Trophoblast cell (in vitro differentiated cells and primary cell): ENCODE measurements around the gene HDAC9.

Experiments used
- DNase-seq, 2 donors: peaks; one replicate each; pipeline ENCODE4 v3.0.0-alpha.2; 2016
- H2AFZ ChIP-seq: 2 replicates; pipeline ENCODE4 v1.6.1; 2013; ENCODE audit warnings: low read length, moderate library complexity, mild to moderate bottlenecking; ENCODE audit not compliant: insufficient read depth, poor library complexity
- H2AK5ac ChIP-seq: 2 replicates; pipeline ENCODE4 v1.6.1; 2013; ENCODE audit warnings: mild to moderate bottlenecking, low read length
- H2BK120ac ChIP-seq: 2 replicates; pipeline ENCODE4 v1.6.1; 2013; ENCODE audit warnings: low read length, mild to moderate bottlenecking, moderate library complexity; ENCODE audit not compliant: insufficient read depth, poor library complexity
- H2BK12ac ChIP-seq: 2 replicates; pipeline ENCODE4 v1.6.1; 2013; ENCODE audit warnings: mild to moderate bottlenecking, low read length, moderate library complexity
- H2BK5ac ChIP-seq: 2 replicates; pipeline ENCODE4 v1.6.1; 2013; ENCODE audit warnings: low read length, low read depth, moderate library complexity, mild to moderate bottlenecking; ENCODE audit not compliant: poor library complexity
- H3K14ac ChIP-seq: 2 replicates; pipeline ENCODE4 v1.6.1; 2013; ENCODE audit warnings: mild to moderate bottlenecking, low read length
- H3K18ac ChIP-seq: 2 replicates; pipeline ENCODE4 v1.6.1; 2013; ENCODE audit warnings: mild to moderate bottlenecking, low read length
- H3K23ac ChIP-seq: 2 replicates; pipeline ENCODE4 v1.6.1; 2013; ENCODE audit warnings: low read length
- H3K27ac ChIP-seq: 2 replicates; pipeline ENCODE4 v1.5.1; 2013; ENCODE audit warnings: low read depth, mild to moderate bottlenecking, inconsistent platforms, low read length, moderate library complexity
- H3K27me3 ChIP-seq: 2 replicates; pipeline ENCODE4 v1.6.1; 2013; ENCODE audit warnings: inconsistent platforms, mild to moderate bottlenecking, low read length, moderate library complexity; ENCODE audit not compliant: insufficient read depth
- H3K36me3 ChIP-seq, 2 experiments: 1 replicate in 1 of 2; 2 replicates in 1 of 2; pipeline ENCODE4 v1.6.1; 2013; ENCODE audit warnings: low read length in 2 of 2, mild to moderate bottlenecking in 2 of 2, moderate library complexity in 1 of 2; ENCODE audit not compliant: insufficient read depth in 2 of 2, control insufficient read depth in 1 of 2
- H3K4ac ChIP-seq: 2 replicates; pipeline ENCODE4 v1.6.1; 2013; ENCODE audit warnings: low read depth, mild to moderate bottlenecking, low read length, moderate library complexity
- H3K4me1 ChIP-seq, 2 experiments: 1 replicate in 1 of 2; 2 replicates in 1 of 2; pipeline ENCODE4 v1.6.1; 2013; ENCODE audit warnings: low read length in 2 of 2, mild to moderate bottlenecking in 2 of 2, moderate library complexity in 1 of 2; ENCODE audit not compliant: insufficient read depth in 2 of 2, control insufficient read depth in 1 of 2
- H3K4me2 ChIP-seq: 2 replicates; pipeline ENCODE4 v1.6.1; 2013; ENCODE audit warnings: inconsistent platforms, mild to moderate bottlenecking, low read length, moderate library complexity
- H3K4me3 ChIP-seq: 2 replicates; pipeline ENCODE4 v1.5.1; 2013; ENCODE audit warnings: mild to moderate bottlenecking, low read depth, low read length, inconsistent platforms
- H3K79me1 ChIP-seq: one replicate; pipeline ENCODE4 v1.6.1; 2013; ENCODE audit warnings: low read length
- H3K79me2 ChIP-seq: 2 replicates; pipeline ENCODE4 v1.6.1; 2013; ENCODE audit warnings: low read length, mild to moderate bottlenecking; ENCODE audit not compliant: control insufficient read depth, insufficient read depth, poor library complexity
- H3K9ac ChIP-seq: 2 replicates; pipeline ENCODE4 v1.6.1; 2013; ENCODE audit warnings: mild to moderate bottlenecking, low read length
- H3K9me3 ChIP-seq: 2 replicates; pipeline ENCODE4 v1.6.1; 2013; ENCODE audit warnings: low read depth, mild to moderate bottlenecking, control low read depth, inconsistent platforms, low read length; ENCODE audit not compliant: insufficient read depth
- H4K12ac ChIP-seq: 2 replicates; pipeline ENCODE4 v1.6.1; 2013; ENCODE audit warnings: low read depth, mild to moderate bottlenecking, low read length, moderate library complexity
- H4K8ac ChIP-seq: 2 replicates; pipeline ENCODE4 v1.6.1; 2013; ENCODE audit warnings: low read depth, mild to moderate bottlenecking, low read length, moderate library complexity
- H4K91ac ChIP-seq: one replicate; pipeline ENCODE4 v1.6.1; 2013; ENCODE audit warnings: low read depth, mild to moderate bottlenecking, low read length, moderate library complexity
- WGBS: extraction: QIAGEN DNeasy Blood & Tissue Kit; methylation state at CpG from one replicate; pipeline ENCODE4 v1.1.7; 2013; ENCODE audit warnings: missing lambda C conversion rate; ENCODE audit not compliant: insufficient read length, insufficient coverage; ENCODE audit errors: extremely low coverage; 5-methylcytosine and 5-hydroxymethylcytosine counted together

The HDAC9 gene

DNA sequence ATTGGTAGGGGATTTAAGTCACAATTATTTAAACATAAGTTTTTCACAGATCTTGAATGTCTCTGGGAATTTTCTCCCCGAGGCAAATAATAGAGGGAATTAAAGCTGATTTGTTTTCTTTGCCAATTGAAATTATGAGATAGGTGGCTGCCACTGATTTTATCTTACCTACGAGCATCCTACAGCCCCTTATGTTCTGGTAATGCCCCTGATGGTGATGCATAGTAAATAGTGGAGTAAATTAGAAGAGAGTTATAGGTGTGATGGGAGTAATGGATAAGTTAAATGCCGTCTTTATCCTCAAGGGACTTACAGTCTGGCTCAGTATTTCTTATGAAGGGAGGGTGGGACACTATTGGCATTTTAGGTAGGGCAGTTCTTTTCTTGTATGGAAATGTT lies 58.1 kb downstream of the HDAC9 start:
- Histone ChIP-seq H3K9me3 (no peaks in the 10 kb centered on the region), H3K27ac (no peak overlapping the region), H2AK5ac (no peak overlapping the region), H3K79me2 (no peaks in the 10 kb centered on the region), H3K36me3 (no peaks in the 10 kb centered on the region), H3K9ac (no peak overlapping the region), H3K23ac (no peak overlapping the region), H3K27me3 (no peaks in the 10 kb centered on the region), H2BK5ac (no peak overlapping the region), H4K12ac (no peak overlapping the region), H2BK120ac (no peak overlapping the region), H2BK12ac (no peak overlapping the region), H2AFZ (no peak overlapping the region), H3K4me3 (no peak overlapping the region), H3K79me1 (no peaks in the 10 kb centered on the region), H4K8ac (no peak overlapping the region), H3K14ac (no peak overlapping the region), H4K91ac (no peak overlapping the region), H3K18ac (no peak overlapping the region), H3K4me1 (no peaks in the 10 kb centered on the region), H3K4me2 (no peak overlapping the region), H3K4ac (no peak overlapping the region)
- no CpG with 5 or more reads among the region's 3 CpGs for WGBS
- no peak for DNase-seq

DNA sequence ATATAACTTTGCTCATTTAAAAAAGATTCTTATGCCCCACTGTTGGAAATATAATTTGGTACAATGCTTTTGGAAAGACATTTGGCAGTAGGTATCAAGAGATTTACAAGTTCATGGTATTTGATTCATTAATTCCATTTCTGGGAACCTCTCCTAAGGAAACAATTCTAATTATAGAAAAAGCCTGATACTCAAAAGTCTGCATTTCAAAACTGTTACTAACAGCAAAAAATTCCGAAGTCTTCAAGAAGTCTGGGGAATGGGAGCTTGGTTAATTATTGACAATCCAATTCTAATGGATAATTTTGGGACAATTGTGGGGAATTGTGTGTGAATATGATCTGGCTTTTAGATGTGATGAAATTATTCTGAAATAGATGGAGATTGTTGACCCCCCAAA lies 59.6 kb downstream of the HDAC9 start:
- Histone ChIP-seq H3K18ac (no peak overlapping the region), H2BK12ac (no peak overlapping the region), H4K12ac (no peak overlapping the region), H4K91ac (no peak overlapping the region), H3K36me3 (no peaks in the 10 kb centered on the region), H3K79me1 (no peaks in the 10 kb centered on the region), H3K4me2 (no peak overlapping the region), H2AFZ (no peak overlapping the region), H2AK5ac (no peak overlapping the region), H3K9me3 (no peaks in the 10 kb centered on the region), H3K79me2 (no peaks in the 10 kb centered on the region), H3K14ac (no peak overlapping the region), H4K8ac (no peak overlapping the region), H3K23ac (no peak overlapping the region), H3K4ac (no peak overlapping the region), H3K27ac (no peak overlapping the region), H3K4me1 (no peaks in the 10 kb centered on the region), H2BK120ac (no peak overlapping the region), H3K27me3 (no peaks in the 10 kb centered on the region), H2BK5ac (no peak overlapping the region), H3K9ac (no peak overlapping the region), H3K4me3 (no peak overlapping the region)
- WGBS = no CpG with 5 or more reads among the region's 1 CpG
- DNase-seq = no peak

DNA sequence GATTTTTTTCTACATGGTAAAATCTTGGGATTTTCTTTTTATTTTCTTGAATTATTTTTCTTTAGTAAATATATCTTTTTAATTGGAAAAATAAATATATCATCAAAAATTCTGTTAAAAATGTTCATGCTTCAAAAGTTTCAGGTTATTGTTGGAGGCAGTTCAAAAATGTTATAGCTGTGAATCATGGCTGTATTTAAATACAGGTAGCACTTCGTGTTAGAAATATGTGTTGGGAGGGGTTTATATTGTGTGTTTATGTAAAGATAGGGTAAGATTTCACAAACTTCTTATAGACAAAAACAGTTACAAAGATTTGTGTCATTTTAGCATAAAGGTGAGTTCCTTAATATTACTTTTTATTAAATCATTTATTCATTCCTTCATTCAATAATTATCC lies 60.4 kb downstream of the HDAC9 start:
- Histone ChIP-seq H4K12ac (no peak overlapping the region), H3K18ac (no peak overlapping the region), H4K8ac (no peak overlapping the region), H3K79me2 (no peaks in the 10 kb centered on the region), H2AFZ (no peak overlapping the region), H3K14ac (no peak overlapping the region), H2BK12ac (no peak overlapping the region), H3K4ac (no peak overlapping the region), H3K9me3 (no peaks in the 10 kb centered on the region), H3K27ac (no peak overlapping the region), H3K36me3 (no peaks in the 10 kb centered on the region), H3K79me1 (no peaks in the 10 kb centered on the region), H3K27me3 (no peaks in the 10 kb centered on the region), H3K23ac (no peak overlapping the region), H2BK120ac (no peak overlapping the region), H4K91ac (no peak overlapping the region), H3K4me2 (no peak overlapping the region), H2AK5ac (no peak overlapping the region), H3K4me1 (no peaks in the 10 kb centered on the region), H2BK5ac (no peak overlapping the region), H3K4me3 (no peak overlapping the region), H3K9ac (no peak overlapping the region)
- no peak for DNase-seq
- WGBS = no CpG with 5 or more reads among the region's 1 CpG

DNA sequence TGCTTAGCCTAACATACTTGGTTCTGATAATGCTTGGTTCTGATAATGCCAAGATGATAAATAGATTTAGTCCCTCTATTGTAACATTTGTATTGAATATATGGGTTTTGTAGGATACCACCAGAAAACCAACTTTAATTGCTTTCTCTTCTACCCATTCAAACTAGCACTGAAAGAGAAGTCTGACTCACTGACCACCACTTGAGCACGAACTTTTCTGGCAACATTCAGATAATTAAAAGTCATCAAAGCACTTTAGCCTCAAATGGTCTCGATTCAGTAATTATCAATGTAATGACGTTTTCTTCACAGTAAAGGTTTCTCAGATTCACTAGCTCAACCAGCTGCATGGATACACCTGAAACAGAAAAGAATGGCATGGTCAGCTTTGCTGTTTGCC lies 63.0 kb downstream of the HDAC9 start:
- Histone ChIP-seq H4K12ac (no peak overlapping the region), H3K18ac (no peak overlapping the region), H3K4me1 (no peaks in the 10 kb centered on the region), H3K79me2 (no peaks in the 10 kb centered on the region), H3K14ac (no peak overlapping the region), H3K4me2 (no peak overlapping the region), H4K8ac (no peak overlapping the region), H2BK120ac (no peak overlapping the region), H3K9me3 (no peaks in the 10 kb centered on the region), H2BK5ac (no peak overlapping the region), H3K27me3 (no peaks in the 10 kb centered on the region), H3K23ac (no peak overlapping the region), H3K4ac (no peak overlapping the region), H2AK5ac (no peak overlapping the region), H2AFZ (no peak overlapping the region), H2BK12ac (no peak overlapping the region), H3K27ac (no peak overlapping the region), H3K9ac (no peak overlapping the region), H3K4me3 (no peak overlapping the region), H4K91ac (no peak overlapping the region), H3K79me1 (no peaks in the 10 kb centered on the region), H3K36me3 (no peaks in the 10 kb centered on the region)
- no CpG with 5 or more reads among the region's 3 CpGs for WGBS
- no peak for DNase-seq
